T-cell (primary cell): ENCODE results near the gene MTOR. TPM values are rescaled to one million over a fixed set of nuclear protein-coding genes. Genes with fewer than 3 reads are reported as not detected.

Source experiments
- ATAC-seq, 4 experiments: fragments of 200-7000 bp in 3 of 4; fragments of 150-1000 bp in 1 of 4; cut with Tn5 transposase; replicated peaks in 1 of 4; 1 replicate in 3 of 4; 2 replicates in 1 of 4; pipeline ENCODE4 v1.10.0; 2021; ENCODE audit warnings: moderate library complexity in 3 of 4, mild to moderate bottlenecking in 2 of 4, moderate number of reproducible peaks in 1 of 4
- CTCF ChIA-PET, 2 donors: fragments of 300-600 bp; sonication (Branson Sonifier 250); formaldehyde crosslinking; loops; one replicate each; lab custom pipeline; 2022; ENCODE audit warnings: antibody characterized with exemption in 2 of 2; lab: Charles Lee
- POLR2A ChIA-PET, 2 donors: fragments of 300-600 bp; sonication (Branson Sonifier 250); formaldehyde crosslinking; loops; one replicate each; lab custom pipeline; 2022; ENCODE audit warnings: antibody characterized with exemption in 2 of 2; lab: Charles Lee
- DNase-seq, 35 experiments: peaks; one replicate each; pipeline versions ENCODE4 v3.0.0 to v3.0.0-alpha.2; 2013 to 2023
- H3K27ac ChIP-seq: one replicate; pipeline ENCODE4 v1.5.1; 2013; ENCODE audit warnings: low read length
- H3K27me3 ChIP-seq, 2 experiments: replicated peaks in 1 of 2; 1 replicate in 1 of 2; 2 replicates in 1 of 2; pipeline versions ENCODE4 v1.6.1 to v1.7.0; 2013; ENCODE audit warnings: low read length in 1 of 2, mixed read lengths in 1 of 2; ENCODE audit not compliant: control insufficient read depth in 2 of 2, insufficient read depth in 2 of 2; ENCODE audit errors: extremely low read depth in 1 of 2
- H3K36me3 ChIP-seq, 2 donors: 1 replicate in 1 of 2; 2 replicates in 1 of 2; pipeline versions ENCODE4 v1.6.1 to v1.7.0; 2013; ENCODE audit warnings: low read length in 1 of 2; ENCODE audit not compliant: control insufficient read depth in 2 of 2, insufficient read depth in 1 of 2; ENCODE audit errors: extremely low read depth in 1 of 2
- H3K4me1 ChIP-seq, 2 experiments: 1 replicate in 1 of 2; 2 replicates in 1 of 2; pipeline versions ENCODE4 v1.6.1 to v1.7.0; 2013; ENCODE audit warnings: low read length in 2 of 2, mixed read lengths in 1 of 2; ENCODE audit not compliant: insufficient read depth in 2 of 2, control insufficient read depth in 1 of 2; ENCODE audit errors: extremely low read depth in 1 of 2
- H3K4me3 ChIP-seq, 2 donors: 1 replicate in 1 of 2; 2 replicates in 1 of 2; pipeline versions ENCODE4 v1.5.1 to v1.7.0; 2013; ENCODE audit warnings: mild to moderate bottlenecking in 2 of 2, low read length in 1 of 2, moderate library complexity in 1 of 2; ENCODE audit not compliant: control insufficient read depth in 1 of 2; ENCODE audit errors: extremely low read depth in 1 of 2
- H3K9me3 ChIP-seq: 2 replicates; pipeline ENCODE4 v1.7.0; 2013
- H3K27ac Mint-ChIP-seq, 2 donors: one replicate each; pipeline ENCODE4 v1.8.0; 2020 to 2021; ENCODE audit warnings: mild to moderate bottlenecking in 2 of 2, mixed read lengths in 2 of 2
- H3K27me3 Mint-ChIP-seq, 2 donors: one replicate each; pipeline ENCODE4 v1.8.0; 2021 to 2022; ENCODE audit warnings: mixed read lengths in 2 of 2
- H3K36me3 Mint-ChIP-seq: one replicate; pipeline ENCODE4 v1.8.0; 2021; ENCODE audit warnings: mixed read lengths
- H3K4me1 Mint-ChIP-seq, 3 donors: one replicate each; pipeline ENCODE4 v1.8.0; 2020 to 2022; ENCODE audit warnings: mixed read lengths in 3 of 3, mild to moderate bottlenecking in 1 of 3
- H3K4me3 Mint-ChIP-seq, 3 donors: one replicate each; pipeline ENCODE4 v1.8.0; 2020 to 2022; ENCODE audit warnings: mild to moderate bottlenecking in 3 of 3, mixed read lengths in 3 of 3, moderate library complexity in 3 of 3
- H3K9me3 Mint-ChIP-seq, 3 donors: one replicate each; pipeline ENCODE4 v1.8.0; 2020 to 2022; ENCODE audit warnings: mixed read lengths in 3 of 3
- WGBS: methylation state at CpG from one replicate; pipeline ENCODE4 v1.1.5; 2013; ENCODE audit warnings: missing lambda C conversion rate; ENCODE audit not compliant: insufficient coverage; 5-methylcytosine and 5-hydroxymethylcytosine counted together
- total RNA-seq, 35 experiments: library from RNA in 6 of 35; stranded (reverse) in 6 of 35; fragments of 120-200 nt in 1 of 35; gene quantifications; one replicate each; pipeline versions ENCODE4 v1.2.1 to v1.2.4 and lab custom pipeline; 2013 to 2026

The MTOR gene
- total RNA-seq, 5 donors from 2014 or later (not counting 1 experiment from before 2014, with no cell fraction given): 41.7 to 45.1 (median 43.6) TPM

- H3K4me1 Mint-ChIP-seq: peaks cover 90 to 91% (median 90%) of the 10 kb centered on the region in 3 donors
- ChIA-PET POLR2A (no interaction called here), CTCF (interaction anchor here (0.5 to 1.3 kb wide), 4 partner anchors 19 to 436 kb away, joined by 3 read pairs; no protein-coding TSS in a partner anchor)
- H3K4me3 ChIP-seq: peak overlapping the region in 1 of 2 donors; percentile 5
- H3K27ac ChIP-seq: peak overlapping the region; percentile 58
- no peak for ATAC-seq
- no peaks in the 10 kb centered on the region for H3K9me3 Mint-ChIP-seq
- no peaks in the 10 kb centered on the region for H3K27me3 ChIP-seq
- WGBS: 97% methylated on average over 3 of the region's 6 CpGs
- H3K27ac Mint-ChIP-seq: peak overlapping the region; percentile 88 to 99
- no peak for DNase-seq
- H3K27me3 Mint-ChIP-seq: no peaks in the 10 kb centered on the region
- peak overlapping the region in 2 of 3 donors; percentile 26 to 69 for H3K4me3 Mint-ChIP-seq
- H3K4me1 ChIP-seq: peaks cover 62 to 70% of the 10 kb centered on the region in 2 experiments
- H3K36me3 Mint-ChIP-seq: peaks cover 43% of the 10 kb centered on the region
- H3K36me3 ChIP-seq: peaks cover 5 to 46% of the 10 kb centered on the region in 2 donors
- H3K9me3 ChIP-seq: no peaks in the 10 kb centered on the region
These were observed 20.8 kb upstream of the MTOR start for GRCh38 chr1:11283151-11283550.

GRCh38 chr1:11281518-11282331 is 19.4 kb upstream of the MTOR start:
- peaks cover 44% of the 10 kb centered on the region for H3K36me3 Mint-ChIP-seq
- ATAC-seq: no peak
- Histone ChIP-seq H3K27me3 (no peaks in the 10 kb centered on the region), H3K36me3 (peaks cover 7 to 36% of the 10 kb centered on the region in 2 donors), H3K9me3 (no peaks in the 10 kb centered on the region), H3K4me1 (peaks cover 70 to 78% of the 10 kb centered on the region in 2 experiments), H3K27ac (peak overlapping the region; percentile 58), H3K4me3 (peak overlapping the region in 1 of 2 donors; percentile 23)
- 100% methylated on average over 1 of the region's 8 CpGs for WGBS
- CTCF ChIA-PET: interaction anchor here (0.6 to 2.2 kb wide), 7 partner anchors 10 to 318 kb away, joined by 4 to 7 read pairs (median 5); no protein-coding TSS in a partner anchor
- H3K4me1 Mint-ChIP-seq: peaks cover 91 to 95% (median 94%) of the 10 kb centered on the region in 3 donors
- no peaks in the 10 kb centered on the region for H3K9me3 Mint-ChIP-seq
- DNase-seq: no peak
- H3K4me3 Mint-ChIP-seq: peak overlapping the region in 2 of 3 donors; percentile 11 to 69
- H3K27ac Mint-ChIP-seq: peak overlapping the region; percentile 88 to 99
- POLR2A ChIA-PET: interaction anchor here in 1 of 2 donors (0.7 to 0.9 kb wide), 2 partner anchors 7 to 627 kb away, joined by 6 to 11 read pairs; no protein-coding TSS in a partner anchor
- no peaks in the 10 kb centered on the region for H3K27me3 Mint-ChIP-seq

DNA sequence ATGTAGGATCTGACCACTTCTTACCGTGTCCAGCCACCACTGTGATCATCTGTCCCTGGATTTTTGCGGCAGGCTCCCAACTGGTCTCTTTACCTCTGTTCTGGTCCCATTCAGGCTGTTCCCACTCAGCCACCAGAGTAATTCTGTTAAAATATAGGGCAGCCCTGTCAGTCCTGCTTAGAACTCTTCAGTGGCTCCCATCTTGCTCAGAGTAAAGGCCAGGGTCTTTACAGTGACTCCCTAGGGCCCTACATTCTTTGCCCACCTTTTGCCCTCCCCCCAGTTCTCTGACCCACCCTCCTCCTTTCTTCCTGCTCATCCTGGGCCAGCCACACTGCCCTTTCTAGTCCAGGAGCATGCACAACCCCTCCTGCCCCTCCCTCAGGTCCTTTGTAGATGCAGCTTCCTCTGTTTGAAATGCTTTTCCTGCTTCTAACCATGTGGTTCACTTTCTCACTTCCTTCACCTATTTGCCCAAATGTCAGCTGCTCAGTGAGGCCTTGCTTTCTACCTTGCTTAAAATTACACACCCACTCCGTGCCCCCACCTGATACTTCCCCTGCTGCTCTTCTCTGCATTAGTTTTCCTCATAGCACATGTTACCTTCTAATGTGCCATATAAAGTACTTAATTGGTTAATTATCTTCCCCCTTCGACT is 18.5 kb upstream of the MTOR start:
- Histone ChIP-seq H3K9me3 (no peaks in the 10 kb centered on the region), H3K4me1 (peaks cover 68 to 82% of the 10 kb centered on the region in 2 experiments), H3K27me3 (no peaks in the 10 kb centered on the region), H3K36me3 (peaks cover 7 to 30% of the 10 kb centered on the region in 2 donors), H3K4me3 (peak overlapping the region in 1 of 2 donors; percentile 23), H3K27ac (peak overlapping the region; percentile 58)
- Mint-ChIP-seq H3K4me3 (peak overlapping the region; percentile 5 to 69 (median 21)), H3K4me1 (peaks cover 90 to 95% (median 94%) of the 10 kb centered on the region in 3 donors), H3K9me3 (no peaks in the 10 kb centered on the region), H3K27ac (peak overlapping the region; percentile 88 to 99), H3K36me3 (peaks cover 42% of the 10 kb centered on the region), H3K27me3 (no peaks in the 10 kb centered on the region)
- 92% methylated on average over 2 of the region's 4 CpGs for WGBS
- CTCF ChIA-PET: interaction anchor here (0.6 to 2.2 kb wide), 6 partner anchors 11 to 243 kb away, joined by 4 to 7 read pairs (median 6); no protein-coding TSS in a partner anchor
- ATAC-seq (peak; percentile 87 to 94 (median 91)), DNase-seq (peak in 14 of 35 experiments; percentile 2 to 54 (median 16))
- POLR2A ChIA-PET: interaction anchor here in 1 of 2 donors (0.9 kb wide), 1 partner anchor 627 kb away, joined by 6 read pairs; no protein-coding TSS in a partner anchor

GRCh38 chr1:11279630-11280029 is 17.3 kb upstream of the MTOR start:
- H3K4me1 ChIP-seq: peaks cover 67 to 82% of the 10 kb centered on the region in 2 experiments
- H3K27me3 ChIP-seq: no peaks in the 10 kb centered on the region
- no peaks in the 10 kb centered on the region for H3K9me3 Mint-ChIP-seq
- H3K27ac Mint-ChIP-seq: peak overlapping the region; percentile 88 to 99
- WGBS: no CpG with 5 or more reads among the region's 1 CpG
- no peaks in the 10 kb centered on the region for H3K27me3 Mint-ChIP-seq
- H3K4me3 Mint-ChIP-seq: peak overlapping the region in 1 of 3 donors; percentile 69
- no peak for DNase-seq
- ATAC-seq: no peak
- H3K36me3 ChIP-seq: peaks cover 5 to 26% of the 10 kb centered on the region in 2 donors
- no peak overlapping the region for H3K4me3 ChIP-seq
- peak overlapping the region; percentile 58 for H3K27ac ChIP-seq
- ChIA-PET CTCF (interaction anchor here in 1 of 2 donors (2.2 kb wide), 1 partner anchor 38 kb away, joined by 6 read pairs; no protein-coding TSS in a partner anchor), POLR2A (no interaction called here)
- H3K36me3 Mint-ChIP-seq: peaks cover 40% of the 10 kb centered on the region
- no peaks in the 10 kb centered on the region for H3K9me3 ChIP-seq
- H3K4me1 Mint-ChIP-seq: peaks cover 89 to 94% (median 94%) of the 10 kb centered on the region in 3 donors

GRCh38 chr1:11279152-11279551 is 16.8 kb upstream of the MTOR start:
- 91% methylated on average over 4 of the region's 5 CpGs for WGBS
- peaks cover 5 to 26% of the 10 kb centered on the region in 2 donors for H3K36me3 ChIP-seq
- H3K9me3 ChIP-seq: no peaks in the 10 kb centered on the region
- no peak for ATAC-seq
- peak overlapping the region in 1 of 3 donors; percentile 69 for H3K4me3 Mint-ChIP-seq
- H3K9me3 Mint-ChIP-seq: no peaks in the 10 kb centered on the region
- H3K4me1 ChIP-seq: peaks cover 65 to 82% of the 10 kb centered on the region in 2 experiments
- no peak overlapping the region for H3K27ac ChIP-seq
- no peak for DNase-seq
- peaks cover 86 to 91% (median 89%) of the 10 kb centered on the region in 3 donors for H3K4me1 Mint-ChIP-seq
- H3K4me3 ChIP-seq: no peak overlapping the region
- POLR2A ChIA-PET: no interaction called here
- peaks cover 40% of the 10 kb centered on the region for H3K36me3 Mint-ChIP-seq
- no peaks in the 10 kb centered on the region for H3K27me3 Mint-ChIP-seq
- peak overlapping the region; percentile 88 to 99 for H3K27ac Mint-ChIP-seq
- CTCF ChIA-PET: interaction anchor here in 1 of 2 donors (0.5 kb wide), 1 partner anchor 1285 kb away, joined by 4 read pairs; no protein-coding TSS in a partner anchor
- no peaks in the 10 kb centered on the region for H3K27me3 ChIP-seq
